GM23338 (cell line): Measurements from ENCODE around the gene SCN4B. TPM values are rescaled to one million over a fixed set of nuclear protein-coding genes. Genes with fewer than 3 reads are reported as not detected.

Experiments used
- ATAC-seq: fragments of 200-7000 bp; cut with Tn5 transposase; 3 replicates; pipeline ENCODE4 v1.9.1; 2020
- DNase-seq: peaks from one replicate; pipeline ENCODE4 v3.0.0-alpha.2; 2015; ENCODE audit warnings: low spot score
- H2AFZ ChIP-seq: fragments of 200-600 bp; sonication (generic); 2 replicates; pipeline ENCODE4 v1.8.0; 2016; ENCODE audit warnings: antibody characterized with exemption, mild to moderate bottlenecking, moderate library complexity
- H3F3A ChIP-seq: fragments of 200-600 bp; sonication (generic); replicated peaks from 2 replicates; pipeline ENCODE4 v1.8.0; 2017; ENCODE audit warnings: antibody characterized with exemption, mixed run types, low read depth
- H3K27ac ChIP-seq: fragments of 200-600 bp; sonication (generic); 2 replicates; pipeline ENCODE4 v1.6.1; 2016; ENCODE audit warnings: low read depth
- H3K27me3 ChIP-seq: fragments of 200-600 bp; sonication (generic); 2 replicates; pipeline ENCODE4 v1.8.0; 2016; ENCODE audit warnings: mild to moderate bottlenecking, mixed run types, moderate library complexity; ENCODE audit not compliant: insufficient read depth
- H3K36me3 ChIP-seq: fragments of 200-600 bp; sonication (generic); 2 replicates; pipeline ENCODE4 v1.8.0; 2016; ENCODE audit warnings: mild to moderate bottlenecking; ENCODE audit not compliant: insufficient read depth
- H3K4me1 ChIP-seq: fragments of 200-600 bp; sonication (generic); 2 replicates; pipeline ENCODE4 v1.8.0; 2016; ENCODE audit warnings: mild to moderate bottlenecking, moderate library complexity; ENCODE audit not compliant: insufficient read depth
- H3K4me2 ChIP-seq: fragments of 200-600 bp; sonication (generic); 2 replicates; pipeline ENCODE4 v1.7.1; 2017; ENCODE audit warnings: mixed run types
- H3K4me3 ChIP-seq: fragments of 200-600 bp; sonication (generic); 2 replicates; pipeline ENCODE4 v1.6.1; 2016; ENCODE audit warnings: mixed run types
- H3K79me2 ChIP-seq: fragments of 200-600 bp; sonication (generic); replicated peaks from 2 replicates; pipeline ENCODE4 v1.8.0; 2017; ENCODE audit warnings: mild to moderate bottlenecking; ENCODE audit not compliant: insufficient read depth
- H3K9me2 ChIP-seq: fragments of 200-600 bp; sonication (generic); 2 replicates; pipeline ENCODE4 v1.8.0; 2017; ENCODE audit not compliant: insufficient read depth
- H4K20me1 ChIP-seq: fragments of 200-600 bp; sonication (generic); replicated peaks from 2 replicates; pipeline ENCODE4 v1.8.0; 2017; ENCODE audit warnings: mild to moderate bottlenecking; ENCODE audit not compliant: insufficient read depth
- H3K27ac Mint-ChIP-seq: 2 replicates; pipeline ENCODE4 v1.8.0; 2020; ENCODE audit warnings: inconsistent platforms, mild to moderate bottlenecking, moderate library complexity, mixed read lengths
- H3K27me3 Mint-ChIP-seq: 3 replicates; pipeline ENCODE4 v1.8.0; 2022; ENCODE audit warnings: low read depth, mild to moderate bottlenecking, moderate library complexity, mixed read lengths, inconsistent platforms; ENCODE audit not compliant: insufficient read depth, poor library complexity
- H3K36me3 Mint-ChIP-seq: 3 replicates; pipeline ENCODE4 v1.8.0; 2021; ENCODE audit warnings: low read depth, mild to moderate bottlenecking, inconsistent platforms, moderate library complexity, mixed read lengths
- H3K4me1 Mint-ChIP-seq: 3 replicates; pipeline ENCODE4 v1.8.0; 2020; ENCODE audit warnings: mild to moderate bottlenecking, inconsistent platforms, mixed read lengths
- H3K4me3 Mint-ChIP-seq: 3 replicates; pipeline ENCODE4 v1.8.0; 2021; ENCODE audit warnings: moderate library complexity, mild to moderate bottlenecking, inconsistent platforms, mixed read lengths
- H3K9me3 Mint-ChIP-seq: 3 replicates; pipeline ENCODE4 v1.8.0; 2020; ENCODE audit warnings: moderate library complexity, mild to moderate bottlenecking, inconsistent platforms, mixed read lengths
- CREB1 ChIP-seq: fragments of 250-450 bp; sonication (Bioruptor Pico); IDR thresholded peaks from 2 replicates; pipeline ENCODE4 v1.5.0; 2020; ENCODE audit warnings: low read depth, mild to moderate bottlenecking, moderate library complexity
- CTCF ChIP-seq, 2 experiments: fragments of 200-600 bp in 1 of 2; sonication (generic) in 1 of 2; conservative IDR thresholded peaks; 2 replicates each; pipeline versions ENCODE4 v1.5.1 to v1.6.1; 2016 to 2017; ENCODE audit warnings: antibody characterized with exemption in 2 of 2, low read depth in 2 of 2, mild to moderate bottlenecking in 2 of 2, moderate library complexity in 1 of 2
- ETS1 ChIP-seq: IDR thresholded peaks from 2 replicates; pipeline ENCODE4 v1.6.1; 2016; ENCODE audit warnings: antibody characterized with exemption
- EZH2 ChIP-seq: fragments of 200-600 bp; sonication (generic); IDR thresholded peaks from one replicate; pipeline ENCODE4 v1.8.0; 2017; ENCODE audit warnings: antibody characterized with exemption, mild to moderate bottlenecking, low read depth; ENCODE audit not compliant: unreplicated experiment
- EZH2phosphoT487 ChIP-seq: fragments of 200-600 bp; sonication (generic); IDR thresholded peaks from one replicate; pipeline ENCODE4 v1.8.1; 2018; ENCODE audit warnings: antibody characterized with exemption; ENCODE audit not compliant: unreplicated experiment
- JUNB ChIP-seq: IDR thresholded peaks from one replicate; pipeline ENCODE4 v1.6.1; 2016; ENCODE audit warnings: antibody characterized with exemption; ENCODE audit not compliant: unreplicated experiment
- NANOG ChIP-seq: IDR thresholded peaks from 2 replicates; pipeline ENCODE4 v1.6.1; 2016; ENCODE audit warnings: antibody characterized with exemption, borderline replicate concordance
- POLR2AphosphoS5 ChIP-seq: IDR thresholded peaks from 2 replicates; pipeline ENCODE4 v1.6.1; 2016; ENCODE audit warnings: antibody characterized with exemption, low read depth
- REST ChIP-seq: IDR thresholded peaks from one replicate; pipeline ENCODE4 v1.6.1; 2018; ENCODE audit warnings: antibody characterized with exemption; ENCODE audit not compliant: unreplicated experiment
- STAT1 ChIP-seq: IDR thresholded peaks from one replicate; pipeline ENCODE4 v1.6.1; 2016; ENCODE audit warnings: antibody characterized with exemption; ENCODE audit not compliant: unreplicated experiment
- ZNF114 ChIP-seq: fragments of 250-450 bp; sonication (Bioruptor Pico); IDR thresholded peaks from 2 replicates; pipeline ENCODE4 v1.5.0; 2020; ENCODE audit warnings: mild to moderate bottlenecking, moderate library complexity
- ZNF331 ChIP-seq: fragments of 250-450 bp; sonication (Bioruptor Pico); IDR thresholded peaks from 2 replicates; pipeline ENCODE4 v1.5.0; 2020; ENCODE audit warnings: low read depth, mild to moderate bottlenecking, moderate library complexity
- ZNF462 ChIP-seq: fragments of 250-450 bp; sonication (Bioruptor Pico); IDR thresholded peaks from 2 replicates; pipeline ENCODE4 v1.5.0; 2020; ENCODE audit warnings: mild to moderate bottlenecking, moderate library complexity
- polyA plus RNA-seq: library from polyadenylated mRNA; unstranded; fragments of >200 nt; fragmentation: Nextera tagmentation; extraction: Ambion mirVana; gene quantifications from 2 replicates; pipeline ENCODE4 v1.2.1, GENCODE V29; 2016
- total RNA-seq: library from RNA; depleted of rRNA; stranded (reverse); fragments of >200 nt; shearing (Covaris generic); gene quantifications from 2 replicates; pipeline ENCODE4 v1.2.3, GENCODE V29; 2014

Gene SCN4B
- total and polyA plus RNA-seq, 2 experiments from 2014 or later, result 0.45 to 3.0 TPM

- Mint-ChIP-seq H3K27ac (no peak overlapping the region), H3K27me3 (peaks cover 16% of the 10 kb centered on the region), H3K9me3 (no peaks in the 10 kb centered on the region), H3K36me3 (no peaks in the 10 kb centered on the region), H3K4me3 (no peak overlapping the region), H3K4me1 (peaks cover 8% of the 10 kb centered on the region; the same call in 2 of the 3 replicates)
- no peak for TF ChIP-seq STAT1
- TF ChIP-seq REST, result no peak
- TF ChIP-seq NANOG, result no peak
- no peak for TF ChIP-seq JUNB
- TF ChIP-seq CTCF (conservative IDR thresholded peaks at IDR 0.05; ENCODE audit: low read depth in 2 of 2), result no peak
- TF ChIP-seq EZH2, result no peak
- TF ChIP-seq POLR2AphosphoS5, result no peak
- TF ChIP-seq EZH2phosphoT487, result no peak
- no peak for TF ChIP-seq ZNF462 (CRISPR knock-in tag)
- TF ChIP-seq CREB1, result no peak
- TF ChIP-seq ZNF331 (CRISPR knock-in tag), result no peak
- no peak for TF ChIP-seq ETS1
- TF ChIP-seq ZNF114 (CRISPR knock-in tag), result no peak
- Histone ChIP-seq H3K79me2 (no peaks in the 10 kb centered on the region), H3K4me3 (no peak overlapping the region), H3K36me3 (no peaks in the 10 kb centered on the region), H3K27ac (no peak overlapping the region), H2AFZ (no peak overlapping the region), H3K27me3 (peaks cover 32% of the 10 kb centered on the region), H3K9me2 (no peaks in the 10 kb centered on the region), H4K20me1 (no peaks in the 10 kb centered on the region), H3K4me2 (no peak overlapping the region), H3F3A (no peaks in the 10 kb centered on the region), H3K4me1 (no peaks in the 10 kb centered on the region)
- no peak for DNase-seq
- no peak for ATAC-seq
These were observed 10.9 kb upstream of the SCN4B start for GRCh38 chr11:118163494-118163893.
